NT2/D1 (cell line): ENCODE measurements around the gene NTN4.

Source experiments
- SUZ12 ChIP-seq: IDR thresholded peaks from 2 replicates; pipeline ENCODE4 v1.6.1; 2011; ENCODE audit not compliant: insufficient read length, insufficient read depth; ENCODE audit errors: extremely low read depth
- ZNF274 ChIP-seq: IDR thresholded peaks from 2 replicates; pipeline ENCODE4 v1.6.1; 2011; ENCODE audit warnings: mild to moderate bottlenecking, low read depth, low read length

- TF ChIP-seq ZNF274 (no peak), SUZ12 (no peak)
Measured at GRCh38 chr12:95701275-95701674, 89.3 kb downstream of the NTN4 start.
